ENCODE measurements around the gene GOLGA8N. TPM values are rescaled to one million over a fixed set of nuclear protein-coding genes. Genes with fewer than 3 reads are reported as not detected.

Gene GOLGA8N
- 0.91 to 1.6 TPM (median 1.3 TPM) in 5 replicates for total RNA-seq (2022; extraction: Qiagen RNA extraction)

DNA sequence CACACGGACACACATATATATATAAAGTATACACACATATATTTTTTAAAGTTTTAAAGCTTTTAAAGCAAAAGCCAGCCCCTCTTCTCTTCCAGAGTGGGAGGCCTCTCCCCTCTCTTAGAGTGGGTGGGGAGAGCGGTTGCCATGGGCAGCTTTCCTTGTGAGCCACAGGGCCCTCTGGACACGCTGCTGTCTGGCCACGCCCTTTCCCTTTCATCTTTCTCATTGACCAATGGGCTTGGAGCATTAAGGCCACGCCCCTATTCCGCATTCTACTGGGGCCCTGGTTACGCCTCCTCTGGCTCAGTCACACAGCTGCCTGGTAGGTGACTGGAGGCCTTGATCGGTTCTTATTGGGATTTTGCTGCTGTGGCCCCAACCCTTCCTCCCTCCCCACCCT, at the start of gene GOLGA8N:
Gene GOLGA8N, plus strand, starts transcription at position 306 of the 400 bp plus-strand sequence.

DNA sequence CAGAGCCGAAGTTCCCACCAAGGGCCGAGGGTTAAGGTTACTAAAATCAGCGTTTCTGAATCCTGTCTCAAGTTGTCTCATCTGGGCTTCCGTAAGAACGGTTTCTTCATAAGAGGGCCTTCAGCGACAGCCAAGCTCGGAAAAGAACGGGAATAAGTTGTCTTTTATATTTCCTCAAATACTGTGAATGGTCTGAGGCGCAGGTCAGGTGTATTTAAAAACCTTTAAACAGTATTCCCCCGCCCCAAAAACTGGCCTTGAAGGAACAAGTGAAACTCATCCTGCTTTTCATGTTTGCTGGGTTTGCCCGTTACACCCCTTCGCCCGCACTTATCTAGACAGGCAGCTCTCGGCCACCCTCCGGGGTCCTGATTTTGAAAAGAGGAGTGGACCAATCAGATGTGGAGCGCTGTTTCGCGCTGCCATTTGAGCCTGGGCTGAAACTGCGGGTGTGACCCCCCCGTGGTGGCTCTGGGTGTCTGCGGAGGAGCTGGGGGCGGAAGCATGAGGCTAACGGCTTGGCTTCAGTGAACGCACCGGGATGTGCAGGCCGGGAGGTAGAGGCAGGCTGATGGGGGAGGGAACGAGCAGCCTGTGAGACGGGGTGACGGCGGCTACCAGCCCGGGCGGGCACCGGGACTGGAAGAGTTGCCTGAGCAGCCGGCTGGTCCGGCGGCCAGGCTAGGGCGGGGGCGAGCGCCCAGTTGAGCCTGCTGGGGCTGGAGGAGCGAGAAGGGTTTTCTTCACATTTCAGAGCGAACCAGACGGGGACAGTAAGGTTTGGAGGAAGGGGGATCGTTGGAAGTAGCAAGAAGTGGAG, 22.0 kb downstream of the GOLGA8N start, which contains the start of gene ARHGAP11A:
Gene ARHGAP11A, plus strand, starts transcription at position 454 of the 820 bp plus-strand sequence. CDS start 708 bp downstream, outside the sequence.

DNA sequence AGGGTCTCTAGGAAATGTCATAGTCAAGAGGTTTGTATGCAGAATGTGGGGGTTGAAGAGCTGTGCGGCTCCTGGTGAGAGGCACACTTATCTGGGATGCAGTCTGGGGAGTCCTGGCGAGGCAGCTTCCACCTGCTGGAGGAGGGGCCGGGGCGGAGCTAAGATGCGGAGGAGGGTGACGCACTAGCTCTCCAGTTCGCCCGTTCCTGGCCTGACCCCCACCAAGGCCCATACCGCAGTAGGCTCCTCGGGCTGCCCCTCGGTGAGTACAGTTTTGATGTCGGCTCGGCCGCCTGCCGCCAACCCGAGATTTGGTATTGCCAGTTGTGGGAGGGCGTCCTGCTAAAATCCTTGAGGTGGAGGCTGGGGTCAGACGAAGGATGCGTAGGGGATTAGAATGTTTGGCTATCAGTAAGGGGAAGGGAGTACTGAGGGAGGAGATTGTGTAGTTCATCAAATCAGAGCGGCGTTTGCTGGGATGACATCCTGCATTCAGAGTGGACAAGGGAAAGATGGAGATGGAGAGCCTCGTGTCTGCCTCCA, 48.3 kb downstream of the GOLGA8N start, which contains the start of gene SCG5:
Gene SCG5, plus strand, starts transcription at position 194 of the 543 bp plus-strand sequence. CDS start 1,883 bp downstream, outside the sequence.

Other genes with a start within 250 kb of the GOLGA8N start
- 0.53 to 0.85 TPM (median 0.60 TPM) in 5 replicates for gene GOLGA8K, start 190.2 kb upstream of the GOLGA8N start, total RNA-seq (2022; extraction: Qiagen RNA extraction)
- 0.13 to 0.33 TPM (median 0.23 TPM) in 5 replicates for gene GOLGA8O, start 137.8 kb upstream of the GOLGA8N start, total RNA-seq (2022; extraction: Qiagen RNA extraction)
- 56.4 to 105 TPM (median 69.8 TPM) in 5 replicates for gene ARHGAP11A, start 22.0 kb downstream of the GOLGA8N start, total RNA-seq (2022; extraction: Qiagen RNA extraction)
- gene SCG5, start 48.3 kb downstream of the GOLGA8N start, total RNA-seq (2022; extraction: Qiagen RNA extraction): 1.6 to 2.7 TPM (median 2.0 TPM) in 5 replicates
- 3.2 to 9.3 TPM (median 4.9 TPM) in 5 replicates for gene GREM1, start 124.5 kb downstream of the GOLGA8N start, total RNA-seq (2022; extraction: Qiagen RNA extraction)